HG03571 (cell line): ENCODE measurements around the gene SUSD5.
"Not testable (repeated sequence)": the region's sequence is repeated elsewhere in the genome, so short reads cannot be mapped to it uniquely, and the experiment has no call there.

Experiments used
- ATAC-seq: cut with Tn5 transposase; IDR thresholded peaks from one replicate; pipeline ENCODE4 v1.9.1; 2021; ENCODE audit not compliant: unreplicated experiment

Gene SUSD5

DNA sequence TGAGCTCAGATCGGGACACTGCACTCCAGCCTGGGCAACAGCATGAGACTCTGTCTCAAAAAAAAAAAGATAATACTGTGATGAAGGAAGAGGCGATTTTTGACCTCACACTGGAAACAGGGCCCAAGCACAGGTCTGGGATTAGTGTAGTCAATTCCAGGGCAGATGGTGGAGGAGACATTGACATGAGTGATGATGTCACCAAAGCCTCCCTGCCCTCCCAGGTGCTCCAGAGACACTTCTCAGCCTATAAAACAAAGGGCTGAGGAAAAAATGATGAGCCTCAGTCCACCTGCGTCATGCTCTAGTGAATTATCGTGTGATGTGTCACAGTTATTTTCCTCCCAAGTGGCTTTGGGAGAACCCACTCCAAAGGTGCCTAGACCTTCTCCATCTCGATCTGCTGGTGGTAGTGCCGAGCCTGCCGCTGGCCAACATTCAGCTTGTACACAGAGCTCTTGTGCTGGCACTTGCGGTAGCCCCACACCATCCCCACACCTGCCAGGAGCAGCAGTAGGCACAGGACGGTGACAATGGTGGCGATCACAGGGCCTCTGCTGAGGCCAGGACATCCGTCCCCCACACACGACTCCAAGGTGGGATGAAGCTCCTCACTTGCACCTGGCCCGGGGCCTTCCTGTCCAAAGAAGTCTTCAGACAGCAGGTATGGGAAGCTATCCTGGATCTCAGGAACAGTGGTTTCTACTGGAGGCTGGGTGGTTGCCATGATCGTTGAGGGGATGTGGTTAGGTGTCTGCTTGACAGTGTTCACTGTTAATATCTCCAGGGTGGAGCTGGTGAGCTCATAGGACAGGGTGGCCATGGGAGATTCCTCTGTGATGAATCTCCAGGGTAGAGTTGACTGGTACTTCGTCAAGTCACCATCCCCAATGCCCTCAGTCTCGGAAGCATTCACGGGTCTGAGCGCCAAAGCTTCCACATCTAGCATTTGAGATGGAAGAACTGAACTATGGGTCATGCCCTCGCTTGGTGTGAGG, 65.9 kb downstream of the SUSD5 start:
- ATAC-seq = no peak

DNA sequence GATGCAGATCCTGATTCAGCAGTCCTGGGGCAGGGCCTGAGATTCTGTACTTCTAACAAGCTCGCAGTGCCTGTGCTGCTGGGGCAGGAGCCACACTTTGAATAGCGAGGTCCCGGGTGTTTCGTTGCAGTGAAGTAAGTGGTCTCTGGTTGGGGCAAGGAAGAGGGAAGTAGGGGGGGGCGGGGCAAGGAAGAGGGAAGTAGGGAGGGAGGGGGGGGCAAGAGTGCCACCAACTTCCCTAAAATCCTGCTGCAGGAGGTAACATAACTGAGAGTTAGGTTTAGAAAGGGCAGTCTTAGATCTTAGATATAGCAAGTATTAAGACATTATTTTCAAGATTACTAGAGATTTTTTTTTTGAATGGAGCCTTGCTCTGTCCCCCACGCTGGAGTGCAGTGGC, 69.3 kb downstream of the SUSD5 start:
- ATAC-seq = no peak

DNA sequence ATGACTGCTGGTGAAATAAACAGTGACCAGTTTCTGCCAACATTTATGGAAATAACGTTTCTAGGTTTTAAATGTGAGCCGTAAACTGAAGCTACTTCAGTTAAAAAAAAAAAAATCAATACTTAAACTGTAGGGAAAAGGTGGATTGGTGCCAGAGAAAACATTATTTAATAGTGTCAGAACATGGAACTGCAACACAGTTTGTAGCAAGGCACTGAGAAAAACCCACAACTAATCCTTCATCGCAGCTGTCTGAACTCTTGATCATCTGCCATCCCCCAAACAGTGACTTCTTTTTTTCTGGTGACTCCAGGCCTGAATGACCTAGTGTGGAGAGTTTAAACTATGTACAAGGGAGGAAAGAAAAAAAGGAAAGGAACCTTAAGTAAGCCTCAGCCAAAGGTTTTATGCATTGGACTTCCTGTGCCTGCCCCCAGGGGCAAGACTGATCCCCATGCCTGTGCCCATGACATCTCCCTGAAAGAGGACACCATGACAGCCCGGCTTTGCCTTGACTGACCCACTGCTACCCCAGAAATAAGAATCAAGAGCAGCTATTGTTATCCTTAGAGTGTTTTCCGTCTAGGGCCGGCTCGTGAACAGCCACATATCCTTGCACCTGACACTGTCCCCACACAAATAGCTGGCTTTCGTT, 71.7 kb downstream of the SUSD5 start:
- ATAC-seq = no peak

DNA sequence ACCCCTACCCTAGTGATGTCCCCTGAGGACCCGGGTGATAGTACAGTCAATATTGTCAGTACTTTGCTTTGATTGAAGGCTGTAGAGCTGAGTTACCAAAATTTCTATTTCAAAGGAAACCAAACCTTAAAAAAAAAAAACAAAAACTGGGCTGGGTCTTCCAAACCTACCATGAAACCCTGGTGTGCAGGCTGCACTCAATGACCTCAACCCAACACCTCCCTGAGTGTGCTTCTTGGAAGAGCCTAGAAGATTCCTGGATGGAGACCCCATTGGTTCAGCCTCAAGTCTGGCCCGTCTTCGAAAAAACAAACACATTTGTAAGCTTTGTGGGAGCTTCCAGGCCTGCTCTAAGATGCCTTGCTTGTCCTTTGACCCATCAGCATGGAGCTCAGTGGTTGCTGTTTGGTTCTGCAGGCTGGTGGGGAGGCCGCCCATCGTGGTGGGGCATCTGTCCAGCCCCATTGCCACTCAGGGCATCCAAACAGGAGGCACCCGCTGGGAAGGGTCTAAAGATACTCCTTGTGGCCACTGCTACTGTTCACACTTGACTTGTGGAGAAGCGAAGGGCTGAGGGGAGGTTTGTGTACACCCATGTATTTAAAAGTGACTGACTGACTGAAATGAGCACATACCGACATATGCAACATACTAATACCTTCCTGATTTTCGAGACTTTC, 72.6 kb downstream of the SUSD5 start:
- no peak for ATAC-seq

- ATAC-seq = no peak
Measured at GRCh38 chr3:33145221-33145900, 73.2 kb downstream of the SUSD5 start.

- ATAC-seq = no peak
Measured at GRCh38 chr3:33144433-33144832, 74.2 kb downstream of the SUSD5 start.

DNA sequence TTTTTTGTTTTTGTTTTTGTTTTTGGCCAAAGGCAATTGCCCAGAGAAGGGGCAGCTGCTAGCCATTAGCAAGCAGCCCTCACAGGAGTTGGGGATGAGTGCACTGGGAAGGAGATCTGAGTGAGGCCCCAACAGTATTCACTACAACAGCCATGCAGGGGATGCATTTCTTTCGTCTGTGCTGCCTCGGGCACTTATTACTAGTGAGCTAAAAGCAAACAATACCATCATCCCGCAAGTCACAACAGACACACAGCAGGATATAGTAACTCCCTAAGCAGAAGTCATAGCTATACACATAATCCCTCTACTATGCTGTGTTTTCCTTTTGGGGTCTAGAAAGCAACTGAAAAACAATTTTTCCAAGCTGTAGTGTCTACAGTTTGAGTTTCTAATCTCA, 77.6 kb downstream of the SUSD5 start:
- ATAC-seq = no peak

DNA sequence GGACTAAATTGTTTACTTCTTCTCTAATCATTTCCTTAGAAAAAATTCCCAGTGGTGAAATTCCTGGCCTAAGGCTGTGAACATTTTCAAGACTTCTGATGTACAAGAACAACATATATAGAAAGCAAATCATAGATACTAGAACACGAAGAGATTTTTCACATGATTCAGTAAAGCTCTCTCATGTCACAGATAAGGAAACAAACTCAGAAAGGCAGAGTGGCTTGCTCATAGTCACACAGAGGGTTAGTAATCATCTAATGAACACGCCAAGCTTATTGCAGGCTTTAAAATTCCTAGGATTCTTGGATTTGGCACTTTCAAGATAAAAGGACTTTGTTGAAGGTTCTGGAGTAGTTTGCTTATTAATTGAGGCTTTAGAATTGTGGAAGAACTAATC, 78.6 kb downstream of the SUSD5 start:
- ATAC-seq = no peak

DNA sequence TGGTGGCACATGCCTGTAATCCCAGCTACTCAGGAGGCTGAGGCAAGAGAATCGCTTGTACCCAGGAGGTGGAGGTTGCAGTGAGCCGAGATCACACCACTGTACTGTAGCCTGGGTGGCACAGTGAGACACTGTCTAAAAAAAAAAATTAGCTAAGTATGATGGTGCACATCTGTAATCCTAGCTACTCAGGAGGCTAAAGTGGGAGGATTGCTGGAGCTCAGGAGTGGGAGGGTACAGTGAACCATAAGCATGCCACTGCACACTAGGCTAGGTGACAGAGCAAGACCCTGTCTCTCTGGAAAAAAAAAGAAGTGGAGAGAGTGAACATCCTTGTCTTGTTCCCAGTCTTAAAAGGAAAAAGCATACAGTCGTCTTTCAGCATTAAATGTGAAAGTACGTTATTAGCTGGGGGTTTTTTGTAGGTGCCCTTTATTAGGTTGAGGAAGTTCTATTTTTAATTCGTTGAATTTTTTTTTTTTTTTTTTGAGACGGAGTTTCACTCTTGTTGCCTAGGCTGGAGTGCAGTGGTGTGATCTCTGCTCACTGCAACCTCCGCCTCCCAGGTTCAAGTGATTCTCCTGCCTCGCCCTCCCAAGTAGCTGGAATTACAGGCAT, 79.5 kb downstream of the SUSD5 start:
- ATAC-seq = not testable (repeated sequence)

- no peak for ATAC-seq
Measured at GRCh38 chr3:33137691-33138090, 80.9 kb downstream of the SUSD5 start.

GRCh38 chr3:33134026-33134625, 84.5 kb downstream of the SUSD5 start:
- ATAC-seq = no peak

DNA sequence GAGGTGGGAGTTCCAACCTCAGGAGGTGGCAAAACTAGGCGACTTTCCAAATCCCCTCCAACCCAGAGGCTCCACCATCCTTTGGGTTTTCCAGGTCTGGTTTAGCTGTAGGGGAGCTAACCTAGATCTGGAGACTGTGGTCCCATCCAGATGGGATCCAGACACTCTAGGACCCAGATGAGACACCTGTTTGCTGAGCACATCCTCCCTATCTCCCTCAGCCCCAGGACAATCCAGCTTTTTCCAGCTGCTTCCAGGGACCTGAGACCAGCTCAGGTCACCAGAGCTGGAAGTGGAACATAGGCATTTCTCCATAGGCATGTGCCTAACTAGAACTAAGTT, 86.6 kb downstream of the SUSD5 start:
- no peak for ATAC-seq

- peak; percentile 68 for ATAC-seq
Measured at GRCh38 chr3:33131331-33132018, 87.1 kb downstream of the SUSD5 start.

DNA sequence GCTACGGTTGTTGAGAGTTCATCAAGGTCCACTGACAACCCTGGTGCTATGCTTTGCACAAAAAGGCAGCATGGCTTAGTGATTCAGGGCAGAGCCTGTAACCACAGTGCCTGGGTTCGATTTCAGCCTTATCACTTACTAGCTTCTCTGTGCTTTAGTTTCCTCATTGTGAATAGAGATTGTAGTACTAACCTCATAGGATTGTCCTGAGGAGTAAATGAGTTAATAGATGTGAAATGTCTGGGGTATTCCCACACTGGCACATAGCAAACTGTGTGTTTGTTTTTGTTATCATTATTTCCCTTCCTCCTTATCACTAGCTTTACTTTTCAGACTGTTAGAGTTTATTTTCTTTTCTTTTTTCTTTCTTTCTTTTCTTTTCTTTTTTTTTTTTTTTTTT, 88.5 kb downstream of the SUSD5 start:
- ATAC-seq = no peak

- ATAC-seq = no peak
Measured at GRCh38 chr3:33128706-33129105, 89.9 kb downstream of the SUSD5 start.

DNA sequence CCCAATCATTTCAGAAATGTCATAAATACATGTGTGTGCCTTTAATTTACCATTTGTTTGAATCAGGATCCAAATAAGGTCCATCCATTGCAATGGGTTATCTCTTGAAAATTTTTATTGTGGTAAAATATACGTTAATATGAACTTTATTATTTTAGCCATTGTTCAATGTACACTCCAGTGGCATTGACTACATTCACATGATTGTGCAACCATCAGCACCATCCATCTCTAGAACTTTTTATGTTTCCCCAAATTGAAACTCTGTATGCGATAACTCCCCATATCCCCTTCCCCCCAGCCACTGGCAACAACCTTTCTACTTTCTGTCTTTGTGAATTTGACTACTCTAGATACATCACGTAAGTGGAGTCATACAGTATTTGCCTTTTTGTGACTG, 92.8 kb downstream of the SUSD5 start:
- ATAC-seq = no peak

DNA sequence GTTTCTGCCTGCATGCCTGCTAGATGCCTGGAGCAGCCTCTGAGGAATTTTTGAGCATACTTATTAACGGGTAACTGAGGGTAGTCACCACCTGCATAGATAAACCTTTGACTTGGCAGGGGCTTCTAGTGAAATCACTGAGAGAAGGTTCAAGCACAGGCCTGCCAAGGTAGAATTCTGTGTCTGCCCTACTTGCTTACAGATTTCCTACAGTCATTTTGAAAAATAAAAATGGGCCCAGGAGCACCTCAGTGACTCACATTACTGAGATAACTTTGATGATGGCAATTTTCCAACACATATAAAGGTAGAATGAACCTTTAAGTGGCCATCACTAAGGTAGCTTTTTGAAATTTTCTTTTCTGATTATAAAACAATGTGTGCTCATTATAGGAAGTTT, 94.0 kb downstream of the SUSD5 start:
- ATAC-seq = no peak

- no peak for ATAC-seq
Measured at GRCh38 chr3:33122991-33123390, 95.6 kb downstream of the SUSD5 start.

- ATAC-seq = no peak
Measured at GRCh38 chr3:33119891-33120290, 98.7 kb downstream of the SUSD5 start.

DNA sequence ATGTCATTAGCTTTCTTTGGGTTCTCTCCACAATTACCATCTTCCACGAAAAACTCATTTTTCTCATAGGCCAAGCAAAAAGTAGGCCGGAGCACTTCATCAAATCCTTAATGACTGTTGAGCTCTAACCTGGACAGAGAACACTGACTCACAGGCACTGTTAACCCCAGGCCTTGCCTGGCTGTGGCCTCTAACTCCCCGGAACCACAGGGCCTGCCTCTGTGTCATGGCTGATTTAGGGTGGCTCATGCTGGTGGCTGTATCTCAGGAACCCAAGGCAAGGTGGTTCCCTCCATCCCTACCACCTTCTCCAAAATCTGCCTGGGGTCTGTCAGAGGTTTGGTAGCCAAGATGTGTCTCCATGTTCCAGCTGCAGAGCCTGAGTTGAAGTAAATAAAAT, 101.1 kb downstream of the SUSD5 start:
- no peak for ATAC-seq
